SK-N-SH treated with all-trans-retinoic acid at 6 μM for 48 hours (cell line): ENCODE results near the gene ZCCHC7.

Experiments
- ARNTL ChIP-seq: fragments of 450-650 bp; formaldehyde crosslinking; IDR thresholded peaks from 2 replicates; pipeline ENCODE4 v1.5.0; 2020; ENCODE audit warnings: low read depth, mild to moderate bottlenecking, moderate library complexity, borderline replicate concordance
- BACH2 ChIP-seq: fragments of 250-450 bp; sonication (Bioruptor Pico); IDR thresholded peaks from 2 replicates; pipeline ENCODE4 v1.9.0; 2021; ENCODE audit warnings: mild to moderate bottlenecking, borderline replicate concordance
- CSDC2 ChIP-seq: fragments of 250-450 bp; sonication (Bioruptor Pico); IDR thresholded peaks from 2 replicates; pipeline ENCODE4 v1.5.0; 2020; ENCODE audit warnings: mild to moderate bottlenecking, moderate library complexity
- CSRNP3 ChIP-seq: fragments of 250-450 bp; sonication (Bioruptor Pico); IDR thresholded peaks from 2 replicates; pipeline ENCODE4 v1.5.1; 2021; ENCODE audit warnings: mild to moderate bottlenecking, moderate library complexity
- GLIS3 ChIP-seq: fragments of 250-450 bp; sonication (Bioruptor Pico); IDR thresholded peaks from 2 replicates; pipeline ENCODE4 v1.5.0; 2020; ENCODE audit warnings: mild to moderate bottlenecking, moderate library complexity
- OSR1 ChIP-seq: fragments of 250-450 bp; sonication (Bioruptor Pico); IDR thresholded peaks from 2 replicates; pipeline ENCODE4 v1.8.0; 2022; ENCODE audit warnings: moderate library complexity, mild to moderate bottlenecking, inconsistent platforms
- PATZ1 ChIP-seq: fragments of 250-450 bp; sonication (Bioruptor Pico); IDR thresholded peaks from 2 replicates; pipeline ENCODE4 v1.8.0; 2020; ENCODE audit warnings: mild to moderate bottlenecking, moderate library complexity, borderline replicate concordance
- TCF4 ChIP-seq: fragments of 250-450 bp; sonication (Bioruptor Pico); IDR thresholded peaks from 2 replicates; pipeline ENCODE4 v1.8.0; 2021; ENCODE audit warnings: mild to moderate bottlenecking, moderate library complexity, borderline replicate concordance
- ZFP3 ChIP-seq: fragments of 250-450 bp; sonication (Bioruptor Pico); IDR thresholded peaks from 2 replicates; pipeline ENCODE4 v1.5.0; 2020; ENCODE audit warnings: mild to moderate bottlenecking, moderate library complexity
- ZFP30 ChIP-seq: fragments of 450-650 bp; formaldehyde crosslinking; IDR thresholded peaks from 2 replicates; pipeline ENCODE4 v1.5.0; 2022; ENCODE audit warnings: mild to moderate bottlenecking, moderate library complexity
- ZNF8 ChIP-seq: fragments of 450-650 bp; formaldehyde crosslinking; IDR thresholded peaks from 2 replicates; pipeline ENCODE4 v1.5.0; 2020; ENCODE audit warnings: mild to moderate bottlenecking, moderate library complexity
- TF ChIP-seq, protein P1 (sequence below): fragments of 250-450 bp; sonication (Bioruptor Pico); IDR thresholded peaks from 2 replicates; pipeline ENCODE4 v1.5.1; 2020; ENCODE audit warnings: low read depth, mild to moderate bottlenecking, moderate library complexity
- TF ChIP-seq, protein P2 (sequence below): fragments of 250-450 bp; sonication (Bioruptor Pico); IDR thresholded peaks from 2 replicates; pipeline ENCODE4 v1.5.0; 2020; ENCODE audit warnings: mild to moderate bottlenecking, moderate library complexity

- no peak for TF ChIP-seq OSR1
- no peak for TF ChIP-seq GLIS3 (CRISPR knock-in tag)
- no peak for TF ChIP-seq CSRNP3 (CRISPR knock-in tag)
- no peak for TF ChIP-seq ZNF8 (CRISPR knock-in tag)
- TF ChIP-seq ARNTL (CRISPR knock-in tag): no peak
- TF ChIP-seq ZFP30 (CRISPR knock-in tag): no peak
- TF ChIP-seq ZFP3: no peak
- TF ChIP-seq BACH2: no peak
- no peak for TF ChIP-seq PATZ1
- no peak for TF ChIP-seq TCF4 (CRISPR knock-in tag)
- TF ChIP-seq, protein P1, sequence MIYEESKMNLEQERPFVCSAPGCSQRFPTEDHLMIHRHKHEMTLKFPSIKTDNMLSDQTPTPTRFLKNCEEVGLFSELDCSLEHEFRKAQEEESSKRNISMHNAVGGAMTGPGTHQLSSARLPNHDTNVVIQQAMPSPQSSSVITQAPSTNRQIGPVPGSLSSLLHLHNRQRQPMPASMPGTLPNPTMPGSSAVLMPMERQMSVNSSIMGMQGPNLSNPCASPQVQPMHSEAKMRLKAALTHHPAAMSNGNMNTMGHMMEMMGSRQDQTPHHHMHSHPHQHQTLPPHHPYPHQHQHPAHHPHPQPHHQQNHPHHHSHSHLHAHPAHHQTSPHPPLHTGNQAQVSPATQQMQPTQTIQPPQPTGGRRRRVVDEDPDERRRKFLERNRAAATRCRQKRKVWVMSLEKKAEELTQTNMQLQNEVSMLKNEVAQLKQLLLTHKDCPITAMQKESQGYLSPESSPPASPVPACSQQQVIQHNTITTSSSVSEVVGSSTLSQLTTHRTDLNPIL: no peak
- TF ChIP-seq CSDC2 (CRISPR knock-in tag): no peak
- TF ChIP-seq, protein P2, sequence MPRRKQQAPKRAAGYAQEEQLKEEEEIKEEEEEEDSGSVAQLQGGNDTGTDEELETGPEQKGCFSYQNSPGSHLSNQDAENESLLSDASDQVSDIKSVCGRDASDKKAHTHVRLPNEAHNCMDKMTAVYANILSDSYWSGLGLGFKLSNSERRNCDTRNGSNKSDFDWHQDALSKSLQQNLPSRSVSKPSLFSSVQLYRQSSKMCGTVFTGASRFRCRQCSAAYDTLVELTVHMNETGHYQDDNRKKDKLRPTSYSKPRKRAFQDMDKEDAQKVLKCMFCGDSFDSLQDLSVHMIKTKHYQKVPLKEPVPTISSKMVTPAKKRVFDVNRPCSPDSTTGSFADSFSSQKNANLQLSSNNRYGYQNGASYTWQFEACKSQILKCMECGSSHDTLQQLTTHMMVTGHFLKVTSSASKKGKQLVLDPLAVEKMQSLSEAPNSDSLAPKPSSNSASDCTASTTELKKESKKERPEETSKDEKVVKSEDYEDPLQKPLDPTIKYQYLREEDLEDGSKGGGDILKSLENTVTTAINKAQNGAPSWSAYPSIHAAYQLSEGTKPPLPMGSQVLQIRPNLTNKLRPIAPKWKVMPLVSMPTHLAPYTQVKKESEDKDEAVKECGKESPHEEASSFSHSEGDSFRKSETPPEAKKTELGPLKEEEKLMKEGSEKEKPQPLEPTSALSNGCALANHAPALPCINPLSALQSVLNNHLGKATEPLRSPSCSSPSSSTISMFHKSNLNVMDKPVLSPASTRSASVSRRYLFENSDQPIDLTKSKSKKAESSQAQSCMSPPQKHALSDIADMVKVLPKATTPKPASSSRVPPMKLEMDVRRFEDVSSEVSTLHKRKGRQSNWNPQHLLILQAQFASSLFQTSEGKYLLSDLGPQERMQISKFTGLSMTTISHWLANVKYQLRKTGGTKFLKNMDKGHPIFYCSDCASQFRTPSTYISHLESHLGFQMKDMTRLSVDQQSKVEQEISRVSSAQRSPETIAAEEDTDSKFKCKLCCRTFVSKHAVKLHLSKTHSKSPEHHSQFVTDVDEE (CRISPR knock-in tag): no peak
These were observed 20.6 kb downstream of the ZCCHC7 start for GRCh38 chr9:37141015-37141414.
